ENCODE data around the gene PAIP1.

GRCh38 chr5:43533646-43534045, 23.2 kb downstream of the PAIP1 start:
- no peak for TF ChIP-seq CTCF (IDR thresholded peaks at IDR 0.05)
- no peak for TF ChIP-seq POLR2A (IDR thresholded peaks at IDR 0.05)
